Mesenchymal stem cell (in vitro differentiated cells and primary cell): ENCODE measurements around the gene LRRC51.
A peak's percentile ranks its signal among the peaks of the same experiment; 100 is the strongest.

ENCODE experiments used
- DNase-seq: peaks from one replicate; pipeline ENCODE4 v3.0.0-alpha.2; 2013
- H2AFZ ChIP-seq: one replicate; pipeline ENCODE4 v1.6.1; 2013; ENCODE audit warnings: low read depth, mild to moderate bottlenecking, control low read depth, inconsistent platforms, low read length, moderate library complexity
- H2AK5ac ChIP-seq: 2 replicates; pipeline ENCODE4 v1.6.1; 2013; ENCODE audit warnings: low read length, moderate library complexity, mild to moderate bottlenecking, inconsistent platforms; ENCODE audit not compliant: severe bottlenecking
- H2BK120ac ChIP-seq: one replicate; pipeline ENCODE4 v1.6.1; 2013; ENCODE audit warnings: low read depth, mild to moderate bottlenecking, inconsistent platforms, low read length, moderate library complexity
- H2BK12ac ChIP-seq, 2 experiments: one replicate each; pipeline ENCODE4 v1.6.1; 2013; ENCODE audit warnings: inconsistent platforms in 2 of 2, low read length in 2 of 2, mild to moderate bottlenecking in 2 of 2, moderate library complexity in 2 of 2, control low read depth in 1 of 2
- H2BK15ac ChIP-seq: one replicate; pipeline ENCODE4 v1.6.1; 2013; ENCODE audit warnings: mild to moderate bottlenecking, low read depth, inconsistent platforms; ENCODE audit not compliant: poor library complexity, severe bottlenecking
- H2BK5ac ChIP-seq: 2 replicates; pipeline ENCODE4 v1.6.1; 2013; ENCODE audit warnings: low read depth, mild to moderate bottlenecking, low read length, control low read depth, inconsistent platforms; ENCODE audit not compliant: poor library complexity, severe bottlenecking
- H3K14ac ChIP-seq, 2 experiments: one replicate each; pipeline ENCODE4 v1.6.1; 2013; ENCODE audit warnings: inconsistent platforms in 2 of 2, low read length in 2 of 2, control low read depth in 1 of 2, mild to moderate bottlenecking in 1 of 2, moderate library complexity in 1 of 2
- H3K18ac ChIP-seq, 2 experiments: one replicate each; pipeline ENCODE4 v1.6.1; 2013; ENCODE audit warnings: inconsistent platforms in 2 of 2, low read length in 2 of 2, control low read depth in 1 of 2, low read depth in 1 of 2, mild to moderate bottlenecking in 1 of 2
- H3K23ac ChIP-seq, 2 experiments: one replicate each; pipeline ENCODE4 v1.6.1; 2013; ENCODE audit warnings: inconsistent platforms in 2 of 2, low read length in 2 of 2, mild to moderate bottlenecking in 2 of 2, moderate library complexity in 2 of 2, control low read depth in 1 of 2
- H3K27ac ChIP-seq: 2 replicates; pipeline ENCODE4 v1.5.1; 2013; ENCODE audit warnings: mild to moderate bottlenecking, moderate library complexity, low read length, control low read depth, inconsistent platforms; ENCODE audit not compliant: poor library complexity, severe bottlenecking
- H3K27me3 ChIP-seq, 2 experiments: 2 replicates each; pipeline versions ENCODE4 v1.6.1 to v1.7.0; 2013; ENCODE audit warnings: low read length in 2 of 2, mild to moderate bottlenecking in 2 of 2, moderate library complexity in 2 of 2, control low read depth in 1 of 2, inconsistent platforms in 1 of 2; ENCODE audit not compliant: control insufficient read depth in 1 of 2, insufficient read depth in 1 of 2
- H3K36me3 ChIP-seq, 2 experiments: 2 replicates each; pipeline versions ENCODE4 v1.6.1 to v1.7.0; 2013; ENCODE audit warnings: low read length in 2 of 2, control low read depth in 1 of 2, inconsistent platforms in 1 of 2, low read depth in 1 of 2, mild to moderate bottlenecking in 1 of 2; ENCODE audit not compliant: insufficient read depth in 2 of 2, control insufficient read depth in 1 of 2
- H3K4ac ChIP-seq, 2 experiments: one replicate each; pipeline ENCODE4 v1.6.1; 2013; ENCODE audit warnings: inconsistent platforms in 2 of 2, low read length in 2 of 2, mild to moderate bottlenecking in 2 of 2, moderate library complexity in 2 of 2, control low read depth in 1 of 2, low read depth in 1 of 2
- H3K4me1 ChIP-seq: 2 replicates; pipeline ENCODE4 v1.6.1; 2013; ENCODE audit warnings: low read depth, low read length, control low read depth; ENCODE audit not compliant: control insufficient read depth, insufficient read depth
- H3K4me2 ChIP-seq: 2 replicates; pipeline ENCODE4 v1.6.1; 2013; ENCODE audit warnings: low read length, mild to moderate bottlenecking, inconsistent platforms; ENCODE audit not compliant: poor library complexity, severe bottlenecking
- H3K4me3 ChIP-seq, 2 experiments: 2 replicates each; pipeline versions ENCODE4 v1.5.1 to v1.7.0; 2013; ENCODE audit warnings: low read length in 2 of 2, mild to moderate bottlenecking in 2 of 2, control low read depth in 1 of 2, low read depth in 1 of 2; ENCODE audit not compliant: insufficient read depth in 1 of 2
- H3K79me1 ChIP-seq: replicated peaks from 2 replicates; pipeline ENCODE4 v1.6.1; 2013; ENCODE audit warnings: mild to moderate bottlenecking, control low read depth, low read length, inconsistent platforms; ENCODE audit not compliant: poor library complexity, severe bottlenecking
- H3K9ac ChIP-seq: 2 replicates; pipeline ENCODE4 v1.7.0; 2013; ENCODE audit warnings: mild to moderate bottlenecking, low read length, moderate library complexity
- H3K9me3 ChIP-seq: 2 replicates; pipeline ENCODE4 v1.7.0; 2013; ENCODE audit warnings: mild to moderate bottlenecking, low read length; ENCODE audit not compliant: control insufficient read depth
- H4K8ac ChIP-seq: one replicate; pipeline ENCODE4 v1.6.1; 2013; ENCODE audit warnings: inconsistent platforms, mild to moderate bottlenecking, low read length, moderate library complexity
- H4K91ac ChIP-seq: one replicate; pipeline ENCODE4 v1.6.1; 2013; ENCODE audit warnings: mild to moderate bottlenecking, low read length, inconsistent platforms
- WGBS: methylation state at CpG from one replicate; pipeline ENCODE4 v1.1.7; 2013; ENCODE audit warnings: mixed read lengths; 5-methylcytosine and 5-hydroxymethylcytosine counted together

The LRRC51 gene

DNA sequence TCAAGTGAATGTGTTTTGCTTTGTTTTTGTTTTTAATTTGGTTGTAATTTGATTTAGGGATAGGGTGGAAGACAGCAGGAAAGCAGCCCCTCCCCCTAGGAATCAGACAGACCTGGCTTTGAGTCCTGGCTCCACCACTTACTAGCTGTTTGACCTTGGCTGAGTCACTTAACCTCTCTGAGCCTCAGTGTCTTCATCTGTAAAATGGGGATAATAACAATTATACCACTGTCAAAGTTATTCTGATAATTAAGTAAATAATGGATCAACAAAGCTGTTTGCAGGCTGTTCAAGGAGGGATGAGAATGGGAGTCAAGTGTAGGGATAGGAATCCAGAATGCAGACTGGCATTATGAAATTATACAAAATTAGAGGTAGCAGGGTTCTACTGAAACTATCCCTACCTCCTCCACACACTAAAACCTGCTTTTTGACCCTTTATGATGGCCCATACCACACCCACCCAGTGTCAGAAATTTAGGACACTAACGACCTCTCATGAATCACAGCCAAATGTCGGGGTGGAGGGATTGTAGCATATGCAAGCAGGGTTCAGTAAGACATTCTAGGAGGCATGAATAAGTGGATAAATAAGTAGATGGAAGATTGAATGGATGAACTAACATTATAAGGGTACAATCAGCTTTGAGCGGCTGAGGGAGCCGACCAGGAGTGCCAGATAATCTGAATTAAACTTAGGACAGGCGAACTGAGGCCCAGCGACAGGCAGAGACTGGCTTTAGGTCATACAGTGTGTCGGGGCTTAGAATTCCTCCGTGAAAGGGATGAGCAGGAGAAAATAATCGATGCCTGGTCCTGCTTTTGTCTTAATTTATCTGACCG is 30.9 kb downstream of the LRRC51 start:
- H2AFZ ChIP-seq, result peak overlapping the region; percentile 36
- H3K4ac ChIP-seq, result peak overlapping the region in 1 of 2 experiments; percentile 47
- H3K4me2 ChIP-seq, result peak overlapping the region; percentile 44
- H3K27me3 ChIP-seq, result no peaks in the 10 kb centered on the region
- no peak overlapping the region for H2BK5ac ChIP-seq
- H3K4me1 ChIP-seq, result peaks cover 2% of the 10 kb centered on the region
- peak overlapping the region; percentile 4 for H2BK120ac ChIP-seq
- peak overlapping the region; percentile 74 for H3K27ac ChIP-seq
- peak overlapping the region; percentile 47 to 81 for H3K4me3 ChIP-seq
- 10% methylated on average over 10 of the region's 10 CpGs for WGBS
- H3K23ac ChIP-seq, result no peak overlapping the region
- H3K79me1 ChIP-seq, result no peaks in the 10 kb centered on the region
- H2BK15ac ChIP-seq, result no peak overlapping the region
- peak overlapping the region; percentile 16 to 69 for H3K18ac ChIP-seq
- peak overlapping the region in 1 of 2 experiments; percentile 29 for H2BK12ac ChIP-seq
- H4K8ac ChIP-seq, result peak overlapping the region; percentile 92
- DNase-seq, result no peak
- no peak overlapping the region for H3K14ac ChIP-seq
- H3K9ac ChIP-seq, result peak overlapping the region; percentile 95
- peak overlapping the region; percentile 59 for H2AK5ac ChIP-seq
- no peak overlapping the region for H4K91ac ChIP-seq
- no peaks in the 10 kb centered on the region for H3K9me3 ChIP-seq
- H3K36me3 ChIP-seq, result peaks cover 8 to 27% of the 10 kb centered on the region in 2 experiments

DNA sequence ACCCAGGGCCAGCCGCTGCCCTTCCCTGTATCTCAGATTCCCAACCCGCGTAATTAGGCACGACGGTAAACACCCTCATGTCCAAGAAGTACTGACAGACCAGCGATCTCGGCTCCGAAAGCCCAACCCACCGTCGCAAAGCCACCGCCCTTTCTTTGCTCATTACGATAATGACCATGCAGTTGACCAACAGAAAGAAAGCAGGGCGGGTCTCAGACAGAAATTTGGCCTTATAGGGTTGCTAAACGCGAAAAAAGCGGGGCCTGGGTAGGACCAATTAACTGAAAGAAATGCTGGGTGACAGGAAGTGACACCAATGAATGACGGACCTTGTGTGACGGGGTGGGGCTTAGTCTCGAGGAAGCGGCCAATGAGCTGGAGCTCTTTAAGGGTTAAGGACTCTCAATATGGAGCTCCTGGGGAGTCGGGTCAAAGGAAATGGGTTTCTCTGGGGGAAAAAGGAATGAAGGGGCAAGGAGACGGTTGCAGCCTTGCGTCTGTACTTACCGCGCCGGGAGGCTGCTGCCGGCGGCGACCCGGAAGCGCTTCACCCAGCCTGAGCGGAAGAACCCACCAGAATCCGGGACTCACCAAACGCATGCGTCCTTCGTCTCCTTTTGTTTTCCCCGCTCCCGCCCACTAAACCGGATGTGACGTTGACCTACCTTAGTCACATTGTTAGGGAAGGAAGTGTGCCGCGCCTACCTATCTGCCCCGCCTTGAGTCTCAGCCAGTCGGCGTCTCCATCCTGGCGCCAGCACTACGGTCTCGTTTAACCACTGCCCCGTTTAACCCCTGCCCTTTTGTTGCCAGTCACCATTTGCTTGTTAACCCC is 31.7 kb downstream of the LRRC51 start, which contains the start of gene ANAPC15:
ANAPC15 (minus strand) TSS at position 553 of the 835 bp plus-strand sequence. CDS start 1,419 bp downstream, outside the sequence.
- WGBS, result under 1% methylated on average over 49 of the region's 49 CpGs
- H3K9me3 ChIP-seq, result no peaks in the 10 kb centered on the region

DNA sequence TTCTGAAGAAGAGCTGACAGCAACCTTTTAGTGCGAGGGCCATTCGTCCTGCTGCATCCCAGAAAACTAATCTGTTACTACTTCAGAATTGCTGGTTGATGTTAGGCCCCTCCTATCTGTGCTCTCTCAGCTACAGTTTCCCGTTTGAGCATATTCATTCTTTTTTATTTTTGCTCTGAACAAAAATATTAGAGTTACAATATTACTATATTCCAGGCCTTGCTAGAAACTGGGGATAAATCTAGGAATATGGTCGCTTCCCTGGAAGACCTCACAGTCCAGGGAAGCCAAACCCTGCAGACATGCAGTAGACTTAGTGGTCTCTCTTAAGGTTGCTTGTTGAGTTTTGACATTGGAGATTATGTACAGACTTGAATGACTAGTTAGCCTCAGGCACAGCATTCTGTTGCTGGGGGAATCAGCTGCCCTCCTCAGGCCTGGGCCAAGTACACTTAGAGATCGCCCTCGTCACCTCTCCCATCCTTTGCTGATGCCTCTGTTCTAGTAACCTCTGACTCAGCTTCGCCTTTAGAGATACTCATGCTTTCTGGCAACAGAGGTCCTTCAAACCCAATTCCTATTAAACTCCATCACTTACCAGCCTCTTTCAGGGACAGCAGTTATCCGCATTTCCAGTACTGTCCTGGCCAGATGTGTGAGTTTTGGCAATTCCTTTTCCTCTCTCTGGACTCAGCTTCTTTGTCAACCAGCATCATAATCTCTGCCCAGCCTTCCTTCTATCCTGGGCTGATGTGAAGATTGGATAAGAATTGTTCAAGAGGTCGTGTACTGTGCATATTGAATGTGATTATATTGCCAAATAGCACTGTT is 32.5 kb downstream of the LRRC51 start:
- H3K4me3 ChIP-seq, result peak overlapping the region in 1 of 2 experiments; percentile 81
- H2BK12ac ChIP-seq, result peak overlapping the region in 1 of 2 experiments; percentile 47
- no peak for DNase-seq
- H4K8ac ChIP-seq, result peak overlapping the region; percentile 99
- peak overlapping the region; percentile 53 for H3K4me2 ChIP-seq
- H3K27ac ChIP-seq, result peak overlapping the region; percentile 73
- H2AFZ ChIP-seq, result no peak overlapping the region
- peak overlapping the region in 1 of 2 experiments; percentile 83 for H3K18ac ChIP-seq
- WGBS, result 74% methylated on average over 7 of the region's 9 CpGs
- peak overlapping the region; percentile 78 for H4K91ac ChIP-seq
- peak overlapping the region; percentile 54 to 93 for H3K4ac ChIP-seq
- peaks cover 18 to 22% of the 10 kb centered on the region in 2 experiments for H3K36me3 ChIP-seq
- H3K79me1 ChIP-seq, result no peaks in the 10 kb centered on the region
- peaks cover 2% of the 10 kb centered on the region for H3K4me1 ChIP-seq
- no peak overlapping the region for H3K23ac ChIP-seq
- H3K27me3 ChIP-seq, result no peaks in the 10 kb centered on the region
- H2AK5ac ChIP-seq, result peak overlapping the region; percentile 95
- H2BK5ac ChIP-seq, result peak overlapping the region; percentile 3
- H3K9me3 ChIP-seq, result no peaks in the 10 kb centered on the region
- peak overlapping the region; percentile 77 for H2BK15ac ChIP-seq
- H3K9ac ChIP-seq, result peak overlapping the region; percentile 95
- no peak overlapping the region for H2BK120ac ChIP-seq
- no peak overlapping the region for H3K14ac ChIP-seq

More for the DNA sequence above, 31.7 kb downstream of the LRRC51 start, which contains the start of gene ANAPC15:
- peak within 1 kb of the TSS; percentile 71 to 89 for H3K18ac ChIP-seq
- no peaks in the 10 kb centered on the region for H3K27me3 ChIP-seq
- H4K91ac ChIP-seq, result peak within 1 kb of the TSS; percentile 88
- peak within 1 kb of the TSS; percentile 53 for H3K4me2 ChIP-seq
- H3K4me1 ChIP-seq, result peaks cover 2% of the 10 kb centered on the region
- H2AFZ ChIP-seq, result no peak within 1 kb of the TSS
- peak within 1 kb of the TSS; percentile 99 for H4K8ac ChIP-seq
- peak within 1 kb of the TSS; percentile 100 for H2BK5ac ChIP-seq
- H2BK12ac ChIP-seq, result peak within 1 kb of the TSS in 1 of 2 experiments; percentile 47
- H2BK15ac ChIP-seq, result peak within 1 kb of the TSS; percentile 95
- H3K9ac ChIP-seq, result peak within 1 kb of the TSS; percentile 95
- peak within 1 kb of the TSS; percentile 62 to 81 for H3K4me3 ChIP-seq
- peak within 1 kb of the TSS; percentile 83 to 93 for H3K4ac ChIP-seq
- H2BK120ac ChIP-seq, result peak within 1 kb of the TSS; percentile 67
- peaks cover 15 to 27% of the 10 kb centered on the region in 2 experiments for H3K36me3 ChIP-seq
- peak; percentile 100 for DNase-seq
- peak within 1 kb of the TSS in 1 of 2 experiments; percentile 41 for H3K14ac ChIP-seq
- peak within 1 kb of the TSS; percentile 100 for H3K27ac ChIP-seq
- H3K23ac ChIP-seq, result no peak within 1 kb of the TSS
- no peaks in the 10 kb centered on the region for H3K79me1 ChIP-seq
- peak within 1 kb of the TSS; percentile 95 for H2AK5ac ChIP-seq
